T-helper 2 cell treated with Interferon-gamma antibody and Interleukin-4, amounts not matched to agents 5 μg/mL and 100 μg/mL, for 36 hours (primary cell): ENCODE measurements around the gene BTBD2.

Source experiments
- DNase-seq: peaks from one replicate; pipeline ENCODE4 v3.0.0; 2021; ENCODE audit warnings: low spot score
- H3K27ac Mint-ChIP-seq: one replicate; pipeline ENCODE4 v1.8.0; 2021; ENCODE audit warnings: mild to moderate bottlenecking, mixed read lengths
- H3K27me3 Mint-ChIP-seq: one replicate; pipeline ENCODE4 v1.8.0; 2021; ENCODE audit warnings: low read depth, mixed read lengths
- H3K36me3 Mint-ChIP-seq: one replicate; pipeline ENCODE4 v1.8.0; 2021; ENCODE audit warnings: low read depth, mixed read lengths
- H3K4me1 Mint-ChIP-seq: one replicate; pipeline ENCODE4 v1.8.0; 2021; ENCODE audit warnings: low read depth, mixed read lengths
- H3K4me3 Mint-ChIP-seq: one replicate; pipeline ENCODE4 v1.8.0; 2022; ENCODE audit warnings: mild to moderate bottlenecking, moderate library complexity, mixed read lengths
- H3K9me3 Mint-ChIP-seq: one replicate; pipeline ENCODE4 v1.8.0; 2021; ENCODE audit warnings: mixed read lengths

The BTBD2 gene

GRCh38 chr19:1980809-1981181 is 34.7 kb downstream of the BTBD2 start:
- no peak for DNase-seq
- Mint-ChIP-seq H3K9me3 (no peaks in the 10 kb centered on the region), H3K4me1 (no peaks in the 10 kb centered on the region), H3K36me3 (peaks cover 19% of the 10 kb centered on the region), H3K4me3 (no peak overlapping the region), H3K27me3 (no peaks in the 10 kb centered on the region), H3K27ac (no peak overlapping the region)

DNA sequence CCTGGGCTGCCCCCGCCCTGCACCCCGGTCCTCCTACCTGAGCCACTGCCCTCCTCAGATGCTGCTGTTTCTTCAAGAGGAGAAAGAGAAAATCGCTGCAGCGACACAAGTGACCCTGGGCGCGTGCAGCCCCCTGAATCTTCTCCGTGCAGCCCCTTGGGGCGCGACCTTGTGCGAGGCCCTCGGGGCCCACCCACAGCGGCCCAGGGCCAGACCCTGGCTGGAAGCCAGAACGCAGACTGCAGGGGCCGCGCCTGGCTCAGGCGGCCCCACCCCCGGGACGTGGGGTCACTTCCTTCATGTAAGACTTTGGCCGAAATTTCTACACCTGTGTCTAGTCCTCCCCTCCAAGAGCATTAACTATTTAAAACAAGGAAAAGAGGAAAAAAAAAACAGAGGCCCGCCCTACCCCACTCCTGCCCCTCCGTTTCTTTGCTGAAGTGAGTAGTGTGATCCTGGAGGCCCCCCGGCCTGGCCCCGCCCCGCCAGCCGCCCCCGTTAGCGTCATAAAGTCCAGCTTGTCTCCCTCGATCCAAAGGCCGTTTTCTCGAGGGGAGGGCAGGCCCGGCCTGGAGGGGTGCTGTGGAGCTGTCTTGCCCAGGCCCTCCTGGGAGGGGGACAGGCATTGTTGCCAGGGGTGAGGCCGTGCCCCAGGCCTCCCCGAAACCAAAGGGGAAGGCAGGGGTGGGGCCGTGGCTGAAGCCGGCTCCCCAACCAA is 35.3 kb downstream of the BTBD2 start:
- H3K36me3 Mint-ChIP-seq = peaks cover 19% of the 10 kb centered on the region
- H3K27ac Mint-ChIP-seq = no peak overlapping the region
- no peaks in the 10 kb centered on the region for H3K4me1 Mint-ChIP-seq
- no peak overlapping the region for H3K4me3 Mint-ChIP-seq
- no peaks in the 10 kb centered on the region for H3K9me3 Mint-ChIP-seq
- no peak for DNase-seq
- H3K27me3 Mint-ChIP-seq = no peaks in the 10 kb centered on the region

DNA sequence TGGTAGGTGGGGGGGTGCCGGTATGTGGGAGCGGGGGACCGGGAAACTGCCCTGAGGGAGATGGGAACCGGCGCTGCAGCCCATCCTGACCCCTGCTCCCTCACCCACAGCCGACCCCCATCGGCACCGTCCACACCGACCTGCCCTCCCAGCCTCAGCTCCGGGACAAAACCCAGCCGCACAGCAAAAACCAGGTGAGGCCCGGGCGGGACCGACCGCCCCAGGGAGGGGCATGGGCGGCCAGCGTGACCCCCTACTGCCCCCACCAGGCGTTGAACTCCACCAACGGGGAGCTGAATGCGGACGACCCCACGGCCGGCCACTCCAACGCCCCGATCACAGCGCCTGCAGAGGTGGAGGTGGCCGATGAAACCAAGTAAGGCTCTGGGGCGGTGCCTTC is 35.9 kb downstream of the BTBD2 start:
- no peak for DNase-seq
- H3K27ac Mint-ChIP-seq = no peak overlapping the region
- no peak overlapping the region for H3K4me3 Mint-ChIP-seq
- no peaks in the 10 kb centered on the region for H3K27me3 Mint-ChIP-seq
- H3K9me3 Mint-ChIP-seq = no peaks in the 10 kb centered on the region
- no peaks in the 10 kb centered on the region for H3K4me1 Mint-ChIP-seq
- peaks cover 19% of the 10 kb centered on the region for H3K36me3 Mint-ChIP-seq

- Mint-ChIP-seq H3K36me3 (peaks cover 19% of the 10 kb centered on the region), H3K27ac (no peak overlapping the region), H3K9me3 (no peaks in the 10 kb centered on the region), H3K4me3 (no peak overlapping the region), H3K4me1 (no peaks in the 10 kb centered on the region), H3K27me3 (no peaks in the 10 kb centered on the region)
- DNase-seq = no peak
Observed at GRCh38 chr19:1979017-1979416, 36.5 kb downstream of the BTBD2 start.

GRCh38 chr19:1978346-1978894 is 37.1 kb downstream of the BTBD2 start:
- Mint-ChIP-seq H3K9me3 (no peaks in the 10 kb centered on the region), H3K27me3 (no peaks in the 10 kb centered on the region), H3K36me3 (peaks cover 17% of the 10 kb centered on the region), H3K4me3 (no peak overlapping the region), H3K4me1 (no peaks in the 10 kb centered on the region), H3K27ac (no peak overlapping the region)
- DNase-seq = no peak

GRCh38 chr19:1977120-1977519 is 38.4 kb downstream of the BTBD2 start:
- DNase-seq = no peak
- H3K4me3 Mint-ChIP-seq = no peak overlapping the region
- no peaks in the 10 kb centered on the region for H3K4me1 Mint-ChIP-seq
- peaks cover 14% of the 10 kb centered on the region for H3K36me3 Mint-ChIP-seq
- no peak overlapping the region for H3K27ac Mint-ChIP-seq
- no peaks in the 10 kb centered on the region for H3K9me3 Mint-ChIP-seq
- no peaks in the 10 kb centered on the region for H3K27me3 Mint-ChIP-seq

DNA sequence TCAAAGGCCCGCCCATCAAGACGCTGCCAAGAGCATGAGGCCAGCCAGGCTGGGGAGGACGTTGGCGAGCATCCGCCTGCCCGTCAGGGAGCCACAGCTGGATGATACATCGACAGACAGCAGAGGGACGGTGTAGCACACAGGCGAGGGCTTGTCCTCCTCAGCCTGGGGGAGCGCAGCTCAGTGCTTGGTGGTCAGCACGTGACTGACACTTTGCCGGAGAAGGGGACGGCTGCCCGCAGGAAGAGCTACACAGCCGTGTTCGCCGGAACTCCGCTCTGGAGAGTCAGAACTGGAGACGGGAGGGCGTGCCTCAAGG is 40.4 kb downstream of the BTBD2 start:
- Mint-ChIP-seq H3K4me1 (no peaks in the 10 kb centered on the region), H3K36me3 (peaks cover 5% of the 10 kb centered on the region), H3K4me3 (no peak overlapping the region), H3K27ac (no peak overlapping the region), H3K9me3 (no peaks in the 10 kb centered on the region), H3K27me3 (no peaks in the 10 kb centered on the region)
- no peak for DNase-seq

GRCh38 chr19:1974381-1975161 is 40.9 kb downstream of the BTBD2 start:
- Mint-ChIP-seq H3K36me3 (peaks cover 6% of the 10 kb centered on the region), H3K27ac (no peak overlapping the region), H3K4me1 (no peaks in the 10 kb centered on the region), H3K27me3 (no peaks in the 10 kb centered on the region), H3K4me3 (no peak overlapping the region), H3K9me3 (no peaks in the 10 kb centered on the region)
- no peak for DNase-seq

GRCh38 chr19:1970806-1971502 is 44.6 kb downstream of the BTBD2 start:
- no peak overlapping the region for H3K27ac Mint-ChIP-seq
- DNase-seq = no peak
- H3K27me3 Mint-ChIP-seq = no peaks in the 10 kb centered on the region
- peaks cover 7% of the 10 kb centered on the region for H3K4me1 Mint-ChIP-seq
- no peak overlapping the region for H3K4me3 Mint-ChIP-seq
- H3K9me3 Mint-ChIP-seq = no peaks in the 10 kb centered on the region
- H3K36me3 Mint-ChIP-seq = peaks cover 13% of the 10 kb centered on the region

- Mint-ChIP-seq H3K36me3 (peaks cover 11% of the 10 kb centered on the region), H3K4me3 (no peak overlapping the region), H3K4me1 (peaks cover 8% of the 10 kb centered on the region), H3K27ac (no peak overlapping the region), H3K9me3 (no peaks in the 10 kb centered on the region), H3K27me3 (no peaks in the 10 kb centered on the region)
- DNase-seq = no peak
Observed at GRCh38 chr19:1970003-1970805, 45.3 kb downstream of the BTBD2 start.

- DNase-seq = no peak
- H3K9me3 Mint-ChIP-seq = no peaks in the 10 kb centered on the region
- H3K4me3 Mint-ChIP-seq = no peak overlapping the region
- H3K27ac Mint-ChIP-seq = no peak overlapping the region
- H3K27me3 Mint-ChIP-seq = no peaks in the 10 kb centered on the region
- H3K36me3 Mint-ChIP-seq = peaks cover 9% of the 10 kb centered on the region
- peaks cover 8% of the 10 kb centered on the region for H3K4me1 Mint-ChIP-seq
Observed at GRCh38 chr19:1969176-1970002, 46.1 kb downstream of the BTBD2 start.

- H3K4me3 Mint-ChIP-seq = no peak overlapping the region
- H3K36me3 Mint-ChIP-seq = peaks cover 9% of the 10 kb centered on the region
- no peak for DNase-seq
- no peak overlapping the region for H3K27ac Mint-ChIP-seq
- H3K27me3 Mint-ChIP-seq = no peaks in the 10 kb centered on the region
- no peaks in the 10 kb centered on the region for H3K9me3 Mint-ChIP-seq
- peaks cover 8% of the 10 kb centered on the region for H3K4me1 Mint-ChIP-seq
Observed at GRCh38 chr19:1968279-1969175, 47.0 kb downstream of the BTBD2 start.
